WTC11 (cell line): ENCODE data around the gene SLC15A2. TPM values are rescaled to one million over a fixed set of nuclear protein-coding genes. Genes with fewer than 3 reads are reported as not detected.

Experiments used
- ATAC-seq: fragments of 200-7000 bp; cut with Tn5 transposase; 2 replicates; pipeline ENCODE4 v1.10.0; 2021; ENCODE audit warnings: mild to moderate bottlenecking, moderate library complexity
- CTCF ChIA-PET: fragments of 300-600 bp; sonication (Branson Sonifier 250); formaldehyde crosslinking; loops from one replicate; lab custom pipeline; 2021; ENCODE audit warnings: antibody characterized with exemption; lab: Charles Lee
- POLR2A ChIA-PET: fragments of 350-600 bp; sonication (Branson Sonifier 250); formaldehyde crosslinking; loops from one replicate; lab custom pipeline; 2021; ENCODE audit warnings: antibody characterized with exemption; lab: Charles Lee
- DNase-seq: peaks from one replicate; pipeline ENCODE4 v3.0.0; 2021; ENCODE audit warnings: low spot score
- H3K27ac Mint-ChIP-seq: 2 replicates; pipeline ENCODE4 v1.8.0; 2021; ENCODE audit warnings: mixed read lengths
- H3K27me3 Mint-ChIP-seq: 2 replicates; pipeline ENCODE4 v1.8.0; 2021; ENCODE audit warnings: low read depth, mild to moderate bottlenecking, moderate library complexity, mixed read lengths
- H3K36me3 Mint-ChIP-seq: 2 replicates; pipeline ENCODE4 v1.8.0; 2021; ENCODE audit warnings: mixed read lengths
- H3K4me1 Mint-ChIP-seq: 2 replicates; pipeline ENCODE4 v1.8.0; 2022; ENCODE audit warnings: mixed read lengths
- H3K4me3 Mint-ChIP-seq: 2 replicates; pipeline ENCODE4 v1.8.0; 2021; ENCODE audit warnings: mild to moderate bottlenecking, moderate library complexity, mixed read lengths
- H3K9me3 Mint-ChIP-seq: 2 replicates; pipeline ENCODE4 v1.8.0; 2021; ENCODE audit warnings: mixed read lengths
- CREB1 ChIP-seq: sonication (generic); formaldehyde crosslinking; IDR thresholded peaks from 2 replicates; pipeline ENCODE4 v1.8.0; 2023; ENCODE audit warnings: mild to moderate bottlenecking, missing genetic modification reagents
- FOXK1 ChIP-seq: sonication (generic); formaldehyde crosslinking; IDR thresholded peaks from 2 replicates; pipeline ENCODE4 v1.8.0; 2022; ENCODE audit warnings: mild to moderate bottlenecking, moderate library complexity, missing genetic modification reagents
- RORB ChIP-seq: fragments of 250-450 bp; sonication (Bioruptor Pico); IDR thresholded peaks from 2 replicates; pipeline ENCODE4 v1.9.0; 2021; ENCODE audit warnings: mild to moderate bottlenecking
- ZNF121 ChIP-seq: sonication (generic); formaldehyde crosslinking; IDR thresholded peaks from 2 replicates; pipeline ENCODE4 v1.8.0; 2023; ENCODE audit warnings: missing genetic modification reagents
- ZNF138 ChIP-seq: sonication (generic); formaldehyde crosslinking; conservative IDR thresholded peaks from 2 replicates; pipeline ENCODE4 v1.8.1; 2022; ENCODE audit warnings: mild to moderate bottlenecking, moderate library complexity, missing genetic modification reagents
- ZNF671 ChIP-seq: fragments of 250-450 bp; sonication (Bioruptor Pico); IDR thresholded peaks from 2 replicates; pipeline ENCODE4 v1.8.0; 2021; ENCODE audit warnings: mild to moderate bottlenecking
- total RNA-seq: library from RNA; stranded (reverse); gene quantifications from 3 replicates; pipeline ENCODE4 v1.2.3, GENCODE V29; 2021
- TF ChIP-seq, protein P1 (sequence below): sonication (generic); formaldehyde crosslinking; IDR thresholded peaks from 2 replicates; pipeline ENCODE4 v1.8.1; 2023; ENCODE audit warnings: mild to moderate bottlenecking, missing genetic modification reagents
- TF ChIP-seq, protein P2 (sequence below): sonication (generic); formaldehyde crosslinking; IDR thresholded peaks from 2 replicates; pipeline ENCODE4 v1.8.1; 2023; ENCODE audit warnings: mild to moderate bottlenecking, missing genetic modification reagents
- TF ChIP-seq, protein P3 (sequence below): sonication (generic); formaldehyde crosslinking; IDR thresholded peaks from 2 replicates; pipeline ENCODE4 v1.8.1; 2022; ENCODE audit warnings: mild to moderate bottlenecking, moderate library complexity, missing genetic modification reagents
- TF ChIP-seq, protein P4 (sequence below): fragments of 250-450 bp; sonication (Bioruptor Pico); IDR thresholded peaks from 2 replicates; pipeline ENCODE4 v1.9.0; 2021; ENCODE audit warnings: mild to moderate bottlenecking
- TF ChIP-seq, protein P5 (sequence below): sonication (generic); formaldehyde crosslinking; IDR thresholded peaks from 2 replicates; pipeline ENCODE4 v1.8.1; 2023; ENCODE audit warnings: mild to moderate bottlenecking, moderate library complexity, missing genetic modification reagents
- TF ChIP-seq, protein P6 (sequence below): sonication (generic); formaldehyde crosslinking; IDR thresholded peaks from 2 replicates; pipeline ENCODE4 v1.8.0; 2023; ENCODE audit warnings: missing genetic modification reagents, mild to moderate bottlenecking, borderline replicate concordance
- TF ChIP-seq, protein P7 (sequence below): sonication (generic); formaldehyde crosslinking; IDR thresholded peaks from 2 replicates; pipeline ENCODE4 v1.8.1; 2022; ENCODE audit warnings: missing genetic modification reagents, borderline replicate concordance

Gene SLC15A2
- total RNA-seq, 1 experiment from 2014 or later: 2.4 TPM

DNA sequence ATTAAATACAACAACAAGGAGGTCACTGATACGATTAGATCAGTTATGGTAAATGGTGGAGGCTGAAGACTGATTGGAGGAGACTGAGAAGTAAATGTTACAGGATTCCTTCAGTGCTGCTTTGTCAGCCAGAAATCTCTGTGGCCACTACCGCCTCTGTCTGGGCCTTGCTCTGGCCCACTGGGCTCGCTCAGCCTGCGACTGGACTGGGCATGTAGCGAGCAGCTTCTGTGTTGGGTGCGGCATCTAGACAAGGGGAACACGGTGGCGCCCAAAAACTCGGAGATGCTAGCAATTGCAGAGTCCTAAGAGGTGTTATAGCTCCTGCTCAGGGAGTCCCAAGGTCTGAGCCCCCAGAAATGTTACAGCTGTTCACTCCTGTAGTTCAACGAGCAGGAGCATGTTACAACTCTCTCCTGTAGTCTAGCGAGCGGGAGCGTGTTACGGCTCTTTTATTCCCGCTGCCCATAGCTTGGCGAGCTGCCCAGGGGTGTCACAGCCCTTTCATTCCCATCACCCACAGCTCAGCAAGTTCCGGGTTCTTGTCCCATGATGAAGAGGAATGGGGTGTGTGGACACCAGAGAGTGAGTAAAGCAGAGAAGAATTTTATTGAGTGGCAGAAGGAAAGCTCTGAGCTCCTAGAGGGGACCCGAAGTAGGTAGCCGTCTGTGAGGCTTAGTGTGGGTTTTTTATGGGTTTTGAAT, 24.7 kb downstream of the SLC15A2 start (continued):
- TF ChIP-seq FOXK1 (no peak), ZNF121 (no peak), ZNF671 (CRISPR knock-in tag) (no peak)
- TF ChIP-seq, protein P1, sequence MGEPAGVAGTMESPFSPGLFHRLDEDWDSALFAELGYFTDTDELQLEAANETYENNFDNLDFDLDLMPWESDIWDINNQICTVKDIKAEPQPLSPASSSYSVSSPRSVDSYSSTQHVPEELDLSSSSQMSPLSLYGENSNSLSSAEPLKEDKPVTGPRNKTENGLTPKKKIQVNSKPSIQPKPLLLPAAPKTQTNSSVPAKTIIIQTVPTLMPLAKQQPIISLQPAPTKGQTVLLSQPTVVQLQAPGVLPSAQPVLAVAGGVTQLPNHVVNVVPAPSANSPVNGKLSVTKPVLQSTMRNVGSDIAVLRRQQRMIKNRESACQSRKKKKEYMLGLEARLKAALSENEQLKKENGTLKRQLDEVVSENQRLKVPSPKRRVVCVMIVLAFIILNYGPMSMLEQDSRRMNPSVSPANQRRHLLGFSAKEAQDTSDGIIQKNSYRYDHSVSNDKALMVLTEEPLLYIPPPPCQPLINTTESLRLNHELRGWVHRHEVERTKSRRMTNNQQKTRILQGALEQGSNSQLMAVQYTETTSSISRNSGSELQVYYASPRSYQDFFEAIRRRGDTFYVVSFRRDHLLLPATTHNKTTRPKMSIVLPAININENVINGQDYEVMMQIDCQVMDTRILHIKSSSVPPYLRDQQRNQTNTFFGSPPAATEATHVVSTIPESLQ (CRISPR knock-in tag): no peak
- TF ChIP-seq, protein P2, sequence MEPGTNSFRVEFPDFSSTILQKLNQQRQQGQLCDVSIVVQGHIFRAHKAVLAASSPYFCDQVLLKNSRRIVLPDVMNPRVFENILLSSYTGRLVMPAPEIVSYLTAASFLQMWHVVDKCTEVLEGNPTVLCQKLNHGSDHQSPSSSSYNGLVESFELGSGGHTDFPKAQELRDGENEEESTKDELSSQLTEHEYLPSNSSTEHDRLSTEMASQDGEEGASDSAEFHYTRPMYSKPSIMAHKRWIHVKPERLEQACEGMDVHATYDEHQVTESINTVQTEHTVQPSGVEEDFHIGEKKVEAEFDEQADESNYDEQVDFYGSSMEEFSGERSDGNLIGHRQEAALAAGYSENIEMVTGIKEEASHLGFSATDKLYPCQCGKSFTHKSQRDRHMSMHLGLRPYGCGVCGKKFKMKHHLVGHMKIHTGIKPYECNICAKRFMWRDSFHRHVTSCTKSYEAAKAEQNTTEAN (CRISPR knock-in tag): no peak
- TF ChIP-seq, protein P3, sequence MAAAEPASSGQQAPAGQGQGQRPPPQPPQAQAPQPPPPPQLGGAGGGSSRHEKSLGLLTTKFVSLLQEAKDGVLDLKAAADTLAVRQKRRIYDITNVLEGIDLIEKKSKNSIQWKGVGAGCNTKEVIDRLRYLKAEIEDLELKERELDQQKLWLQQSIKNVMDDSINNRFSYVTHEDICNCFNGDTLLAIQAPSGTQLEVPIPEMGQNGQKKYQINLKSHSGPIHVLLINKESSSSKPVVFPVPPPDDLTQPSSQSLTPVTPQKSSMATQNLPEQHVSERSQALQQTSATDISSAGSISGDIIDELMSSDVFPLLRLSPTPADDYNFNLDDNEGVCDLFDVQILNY (CRISPR knock-in tag): no peak
- TF ChIP-seq, protein P4, sequence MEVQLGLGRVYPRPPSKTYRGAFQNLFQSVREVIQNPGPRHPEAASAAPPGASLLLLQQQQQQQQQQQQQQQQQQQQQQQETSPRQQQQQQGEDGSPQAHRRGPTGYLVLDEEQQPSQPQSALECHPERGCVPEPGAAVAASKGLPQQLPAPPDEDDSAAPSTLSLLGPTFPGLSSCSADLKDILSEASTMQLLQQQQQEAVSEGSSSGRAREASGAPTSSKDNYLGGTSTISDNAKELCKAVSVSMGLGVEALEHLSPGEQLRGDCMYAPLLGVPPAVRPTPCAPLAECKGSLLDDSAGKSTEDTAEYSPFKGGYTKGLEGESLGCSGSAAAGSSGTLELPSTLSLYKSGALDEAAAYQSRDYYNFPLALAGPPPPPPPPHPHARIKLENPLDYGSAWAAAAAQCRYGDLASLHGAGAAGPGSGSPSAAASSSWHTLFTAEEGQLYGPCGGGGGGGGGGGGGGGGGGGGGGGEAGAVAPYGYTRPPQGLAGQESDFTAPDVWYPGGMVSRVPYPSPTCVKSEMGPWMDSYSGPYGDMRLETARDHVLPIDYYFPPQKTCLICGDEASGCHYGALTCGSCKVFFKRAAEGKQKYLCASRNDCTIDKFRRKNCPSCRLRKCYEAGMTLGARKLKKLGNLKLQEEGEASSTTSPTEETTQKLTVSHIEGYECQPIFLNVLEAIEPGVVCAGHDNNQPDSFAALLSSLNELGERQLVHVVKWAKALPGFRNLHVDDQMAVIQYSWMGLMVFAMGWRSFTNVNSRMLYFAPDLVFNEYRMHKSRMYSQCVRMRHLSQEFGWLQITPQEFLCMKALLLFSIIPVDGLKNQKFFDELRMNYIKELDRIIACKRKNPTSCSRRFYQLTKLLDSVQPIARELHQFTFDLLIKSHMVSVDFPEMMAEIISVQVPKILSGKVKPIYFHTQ: no peak

DNA sequence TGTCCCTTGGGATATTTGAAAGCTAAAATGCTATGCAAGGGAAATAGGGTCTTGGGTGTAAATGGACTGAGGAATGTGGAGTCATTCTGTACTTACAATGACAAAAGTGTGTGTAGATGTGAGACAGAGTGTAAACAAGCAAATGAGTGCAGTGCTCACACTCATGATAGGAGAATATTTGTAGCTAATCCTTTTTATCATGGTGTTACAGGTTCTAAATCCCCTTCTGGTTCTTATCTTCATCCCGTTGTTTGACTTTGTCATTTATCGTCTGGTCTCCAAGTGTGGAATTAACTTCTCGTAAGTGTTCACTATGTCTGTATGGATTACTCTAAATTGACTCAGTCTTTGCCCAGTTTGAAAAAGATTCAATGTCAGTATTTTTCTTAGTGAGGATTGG, 30.5 kb downstream of the SLC15A2 start:
- Mint-ChIP-seq H3K27me3 (no peaks in the 10 kb centered on the region), H3K27ac (no peak overlapping the region), H3K4me3 (no peak overlapping the region), H3K4me1 (no peaks in the 10 kb centered on the region), H3K9me3 (peaks cover 7% of the 10 kb centered on the region; the same call in 1 of the 2 replicates), H3K36me3 (peaks cover 4% of the 10 kb centered on the region; the same call in 1 of the 2 replicates)
- no peak for DNase-seq
- POLR2A ChIA-PET: no interaction called here
- TF ChIP-seq RORB (CRISPR knock-in tag): peak; percentile 71; the same call in 1 of the 2 replicates
- TF ChIP-seq, protein P5, sequence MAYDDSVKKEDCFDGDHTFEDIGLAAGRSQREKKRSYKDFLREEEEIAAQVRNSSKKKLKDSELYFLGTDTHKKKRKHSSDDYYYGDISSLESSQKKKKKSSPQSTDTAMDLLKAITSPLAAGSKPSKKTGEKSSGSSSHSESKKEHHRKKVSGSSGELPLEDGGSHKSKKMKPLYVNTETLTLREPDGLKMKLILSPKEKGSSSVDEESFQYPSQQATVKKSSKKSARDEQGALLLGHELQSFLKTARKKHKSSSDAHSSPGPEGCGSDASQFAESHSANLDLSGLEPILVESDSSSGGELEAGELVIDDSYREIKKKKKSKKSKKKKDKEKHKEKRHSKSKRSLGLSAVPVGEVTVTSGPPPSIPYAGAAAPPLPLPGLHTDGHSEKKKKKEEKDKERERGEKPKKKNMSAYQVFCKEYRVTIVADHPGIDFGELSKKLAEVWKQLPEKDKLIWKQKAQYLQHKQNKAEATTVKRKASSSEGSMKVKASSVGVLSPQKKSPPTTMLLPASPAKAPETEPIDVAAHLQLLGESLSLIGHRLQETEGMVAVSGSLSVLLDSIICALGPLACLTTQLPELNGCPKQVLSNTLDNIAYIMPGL (CRISPR knock-in tag): no peak
- ATAC-seq: no peak
- CTCF ChIA-PET: no interaction called here

DNA sequence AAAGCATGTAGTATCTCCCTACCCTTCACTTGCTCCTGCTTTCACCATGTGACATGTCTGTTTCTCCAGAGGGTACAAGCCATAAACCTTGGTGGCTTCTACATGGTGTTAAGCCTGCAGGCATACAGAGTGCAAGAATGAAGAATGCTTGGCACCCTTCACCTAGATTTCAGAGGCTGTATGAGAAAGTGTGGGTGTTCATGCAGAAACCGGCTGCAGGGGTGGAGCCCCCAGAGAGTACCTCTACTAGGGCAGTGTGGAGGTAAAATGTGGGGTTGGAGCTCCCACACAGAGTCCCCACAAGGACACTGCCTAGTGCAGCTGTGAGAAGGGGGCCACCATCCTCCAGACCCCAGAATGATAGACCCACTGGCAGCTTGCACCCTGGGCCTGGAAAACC, 32.2 kb downstream of the SLC15A2 start:
- ATAC-seq (no peak), DNase-seq (no peak)
- H3K36me3 Mint-ChIP-seq: peaks cover 4% of the 10 kb centered on the region; the same call in 1 of the 2 replicates
- no peak overlapping the region for H3K4me3 Mint-ChIP-seq
- no peaks in the 10 kb centered on the region for H3K4me1 Mint-ChIP-seq
- ChIA-PET POLR2A (no interaction called here), CTCF (no interaction called here)
- no peaks in the 10 kb centered on the region for H3K27me3 Mint-ChIP-seq
- H3K27ac Mint-ChIP-seq: no peak overlapping the region
- peaks cover 7% of the 10 kb centered on the region; the same call in 1 of the 2 replicates for H3K9me3 Mint-ChIP-seq
- TF ChIP-seq, protein P6, sequence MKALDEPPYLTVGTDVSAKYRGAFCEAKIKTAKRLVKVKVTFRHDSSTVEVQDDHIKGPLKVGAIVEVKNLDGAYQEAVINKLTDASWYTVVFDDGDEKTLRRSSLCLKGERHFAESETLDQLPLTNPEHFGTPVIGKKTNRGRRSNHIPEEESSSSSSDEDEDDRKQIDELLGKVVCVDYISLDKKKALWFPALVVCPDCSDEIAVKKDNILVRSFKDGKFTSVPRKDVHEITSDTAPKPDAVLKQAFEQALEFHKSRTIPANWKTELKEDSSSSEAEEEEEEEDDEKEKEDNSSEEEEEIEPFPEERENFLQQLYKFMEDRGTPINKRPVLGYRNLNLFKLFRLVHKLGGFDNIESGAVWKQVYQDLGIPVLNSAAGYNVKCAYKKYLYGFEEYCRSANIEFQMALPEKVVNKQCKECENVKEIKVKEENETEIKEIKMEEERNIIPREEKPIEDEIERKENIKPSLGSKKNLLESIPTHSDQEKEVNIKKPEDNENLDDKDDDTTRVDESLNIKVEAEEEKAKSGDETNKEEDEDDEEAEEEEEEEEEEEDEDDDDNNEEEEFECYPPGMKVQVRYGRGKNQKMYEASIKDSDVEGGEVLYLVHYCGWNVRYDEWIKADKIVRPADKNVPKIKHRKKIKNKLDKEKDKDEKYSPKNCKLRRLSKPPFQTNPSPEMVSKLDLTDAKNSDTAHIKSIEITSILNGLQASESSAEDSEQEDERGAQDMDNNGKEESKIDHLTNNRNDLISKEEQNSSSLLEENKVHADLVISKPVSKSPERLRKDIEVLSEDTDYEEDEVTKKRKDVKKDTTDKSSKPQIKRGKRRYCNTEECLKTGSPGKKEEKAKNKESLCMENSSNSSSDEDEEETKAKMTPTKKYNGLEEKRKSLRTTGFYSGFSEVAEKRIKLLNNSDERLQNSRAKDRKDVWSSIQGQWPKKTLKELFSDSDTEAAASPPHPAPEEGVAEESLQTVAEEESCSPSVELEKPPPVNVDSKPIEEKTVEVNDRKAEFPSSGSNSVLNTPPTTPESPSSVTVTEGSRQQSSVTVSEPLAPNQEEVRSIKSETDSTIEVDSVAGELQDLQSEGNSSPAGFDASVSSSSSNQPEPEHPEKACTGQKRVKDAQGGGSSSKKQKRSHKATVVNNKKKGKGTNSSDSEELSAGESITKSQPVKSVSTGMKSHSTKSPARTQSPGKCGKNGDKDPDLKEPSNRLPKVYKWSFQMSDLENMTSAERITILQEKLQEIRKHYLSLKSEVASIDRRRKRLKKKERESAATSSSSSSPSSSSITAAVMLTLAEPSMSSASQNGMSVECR (CRISPR knock-in tag): no peak
- TF ChIP-seq, protein P7, sequence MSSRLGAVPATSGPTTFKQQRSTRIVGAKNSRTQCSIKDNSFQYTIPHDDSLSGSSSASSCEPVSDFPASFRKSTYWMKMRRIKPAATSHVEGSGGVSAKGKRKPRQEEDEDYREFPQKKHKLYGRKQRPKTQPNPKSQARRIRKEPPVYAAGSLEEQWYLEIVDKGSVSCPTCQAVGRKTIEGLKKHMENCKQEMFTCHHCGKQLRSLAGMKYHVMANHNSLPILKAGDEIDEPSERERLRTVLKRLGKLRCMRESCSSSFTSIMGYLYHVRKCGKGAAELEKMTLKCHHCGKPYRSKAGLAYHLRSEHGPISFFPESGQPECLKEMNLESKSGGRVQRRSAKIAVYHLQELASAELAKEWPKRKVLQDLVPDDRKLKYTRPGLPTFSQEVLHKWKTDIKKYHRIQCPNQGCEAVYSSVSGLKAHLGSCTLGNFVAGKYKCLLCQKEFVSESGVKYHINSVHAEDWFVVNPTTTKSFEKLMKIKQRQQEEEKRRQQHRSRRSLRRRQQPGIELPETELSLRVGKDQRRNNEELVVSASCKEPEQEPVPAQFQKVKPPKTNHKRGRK: no peak
- TF ChIP-seq, protein P1 (CRISPR knock-in tag): no peak
- no peak for TF ChIP-seq ZNF138 (CRISPR knock-in tag)
- no peak for TF ChIP-seq CREB1 (CRISPR knock-in tag)
